B cell (primary cell): ENCODE data around the gene SPATA24. TPM values are rescaled to one million over a fixed set of nuclear protein-coding genes. Genes with fewer than 3 reads are reported as not detected.

Source experiments
- ATAC-seq: fragments of 200-7000 bp; cut with Tn5 transposase; one replicate; pipeline ENCODE4 v1.10.0; 2021; ENCODE audit warnings: low read depth, mild to moderate bottlenecking, moderate number of reproducible peaks, moderate library complexity
- CTCF ChIA-PET: fragments of 350-600 bp; sonication (Branson Sonifier 250); formaldehyde crosslinking; loops from one replicate; lab custom pipeline; 2021; ENCODE audit warnings: antibody characterized with exemption, inconsistent platforms; lab: Charles Lee
- POLR2A ChIA-PET: fragments of 350-600 bp; sonication (Branson Sonifier 250); formaldehyde crosslinking; loops from one replicate; lab custom pipeline; 2021; ENCODE audit warnings: antibody characterized with exemption; lab: Charles Lee
- DNase-seq: peaks from one replicate; pipeline ENCODE4 v3.0.0; 2013
- H2AFZ ChIP-seq: 2 replicates; pipeline ENCODE4 v1.6.1; 2012; ENCODE audit warnings: mild to moderate bottlenecking, low read depth, low read length; ENCODE audit not compliant: insufficient read depth, poor library complexity, severe bottlenecking
- H3K27ac ChIP-seq, 2 donors: 1 replicate in 1 of 2; 2 replicates in 1 of 2; pipeline ENCODE4 v1.5.1; 2012 to 2013; ENCODE audit warnings: low read length in 2 of 2, mild to moderate bottlenecking in 2 of 2, moderate library complexity in 1 of 2
- H3K27me3 ChIP-seq, 4 experiments: fragments of 200-600 bp in 1 of 4; sonication (generic) in 1 of 4; replicated peaks in 1 of 4; 1 replicate in 2 of 4; 2 replicates in 2 of 4; pipeline versions ENCODE4 v1.6.1 to v1.7.0; 2013 to 2016; ENCODE audit warnings: low read length in 3 of 4, mild to moderate bottlenecking in 2 of 4, mixed read lengths in 1 of 4, moderate library complexity in 1 of 4; ENCODE audit not compliant: insufficient read depth in 4 of 4, control insufficient read depth in 3 of 4; ENCODE audit errors: control extremely low read depth in 1 of 4
- H3K36me3 ChIP-seq, 2 experiments: replicated peaks in 1 of 2; 1 replicate in 1 of 2; 2 replicates in 1 of 2; pipeline versions ENCODE4 v1.6.1 to v1.7.1; 2013; ENCODE audit warnings: low read length in 1 of 2; ENCODE audit not compliant: insufficient read depth in 2 of 2, control insufficient read depth in 1 of 2; ENCODE audit errors: control extremely low read depth in 1 of 2, extremely low read depth in 1 of 2
- H3K4me1 ChIP-seq, 2 donors: fragments of 200-600 bp in 1 of 2; sonication (generic) in 1 of 2; 1 replicate in 1 of 2; 2 replicates in 1 of 2; pipeline versions ENCODE4 v1.5.1 to v1.6.1; 2013 to 2017; ENCODE audit warnings: low read length in 2 of 2; ENCODE audit not compliant: control insufficient read depth in 2 of 2, insufficient read depth in 2 of 2
- H3K4me2 ChIP-seq: replicated peaks from 2 replicates; pipeline ENCODE3; 2012; ENCODE audit warnings: mild to moderate bottlenecking, low read depth, low read length; ENCODE audit not compliant: poor library complexity, severe bottlenecking
- H3K4me3 ChIP-seq, 5 experiments: fragments of 200-600 bp in 1 of 5; sonication (generic) in 1 of 5; 1 replicate in 3 of 5; 2 replicates in 2 of 5; pipeline versions ENCODE4 v1.5.1 to v1.7.0; 2011 to 2016; ENCODE audit warnings: low read length in 4 of 5, mild to moderate bottlenecking in 4 of 5, low read depth in 2 of 5, control low read depth in 1 of 5, moderate library complexity in 1 of 5; ENCODE audit not compliant: insufficient read depth in 1 of 5; ENCODE audit errors: control extremely low read depth in 1 of 5, extremely low read depth in 1 of 5
- H3K79me2 ChIP-seq: fragments of 200-600 bp; sonication (generic); one replicate; pipeline ENCODE4 v1.6.0; 2016; ENCODE audit warnings: low read length; ENCODE audit not compliant: control insufficient read depth, insufficient read depth
- H3K9ac ChIP-seq: fragments of 200-600 bp; sonication (generic); 2 replicates; pipeline ENCODE4 v1.6.1; 2017; ENCODE audit warnings: mild to moderate bottlenecking, low read length, moderate library complexity
- H3K9me3 ChIP-seq, 3 donors: one replicate each; pipeline versions ENCODE4 v1.6.1 to v1.7.1; 2013; ENCODE audit warnings: low read length in 2 of 3; ENCODE audit not compliant: control insufficient read depth in 2 of 3, insufficient read depth in 1 of 3; ENCODE audit errors: control extremely low read depth in 1 of 3
- H4K20me1 ChIP-seq: 2 replicates; pipeline ENCODE4 v1.6.0; 2012; ENCODE audit warnings: mild to moderate bottlenecking, low read length; ENCODE audit not compliant: insufficient read depth, control insufficient read depth, poor library complexity, severe bottlenecking
- H3K27ac Mint-ChIP-seq: one replicate; pipeline ENCODE4 v1.8.0; 2021; ENCODE audit warnings: mixed read lengths
- H3K27me3 Mint-ChIP-seq: one replicate; pipeline ENCODE4 v1.8.0; 2021; ENCODE audit warnings: mixed read lengths
- H3K4me1 Mint-ChIP-seq: one replicate; pipeline ENCODE4 v1.8.0; 2021; ENCODE audit warnings: mixed read lengths
- H3K4me3 Mint-ChIP-seq: one replicate; pipeline ENCODE4 v1.8.0; 2021; ENCODE audit warnings: mixed read lengths
- H3K9me3 Mint-ChIP-seq: one replicate; pipeline ENCODE4 v1.8.0; 2022; ENCODE audit warnings: mixed read lengths; ENCODE audit not compliant: insufficient read depth
- EZH2 ChIP-seq: IDR thresholded peaks from 2 replicates; pipeline ENCODE4 v1.6.1; 2012; ENCODE audit warnings: borderline replicate concordance, low read depth, mild to moderate bottlenecking, moderate library complexity, low read length; ENCODE audit not compliant: insufficient read depth, poor library complexity, severe bottlenecking
- WGBS: methylation state at CpG from one replicate; pipeline ENCODE4 v1.1.5; 2013; ENCODE audit warnings: missing lambda C conversion rate; ENCODE audit not compliant: insufficient coverage; 5-methylcytosine and 5-hydroxymethylcytosine counted together
- intact Hi-C: fragments of 100-400 bp; cut with micrococcal nuclease; formaldehyde crosslinking; loops from one replicate; pipeline ENCODE4 v1.10.0; 2022
- polyA plus RNA-seq: library from polyadenylated mRNA; depleted of rRNA; stranded (reverse); fragments of >200 nt; gene quantifications from 2 replicates; pipeline ENCODE4 v1.2.3, GENCODE V29; 2012
- total RNA-seq, 2 donors: library from RNA; stranded (reverse); fragments of 120-200 nt in 1 of 2; gene quantifications; 1 replicate in 1 of 2; 2 replicates in 1 of 2; pipeline versions ENCODE4 v1.2.3 to v1.2.4, GENCODE V29; 2013 to 2022
- TF ChIP-seq, protein P1 (sequence below): fragments of 200-600 bp; IDR thresholded peaks from one replicate; pipeline ENCODE4 v1.8.0; 2022; ENCODE audit warnings: antibody characterized with exemption, mild to moderate bottlenecking

The SPATA24 gene
- total and polyA plus RNA-seq, 2 donors (not counting 1 experiment from before 2014, with no cell fraction given): 2.0 to 6.4 TPM

- no peaks in the 10 kb centered on the region for H4K20me1 ChIP-seq
- no peak overlapping the region for H3K27ac ChIP-seq
- ATAC-seq (no peak), DNase-seq (no peak)
- no peak overlapping the region for H3K4me3 ChIP-seq
- TF ChIP-seq, protein P1, sequence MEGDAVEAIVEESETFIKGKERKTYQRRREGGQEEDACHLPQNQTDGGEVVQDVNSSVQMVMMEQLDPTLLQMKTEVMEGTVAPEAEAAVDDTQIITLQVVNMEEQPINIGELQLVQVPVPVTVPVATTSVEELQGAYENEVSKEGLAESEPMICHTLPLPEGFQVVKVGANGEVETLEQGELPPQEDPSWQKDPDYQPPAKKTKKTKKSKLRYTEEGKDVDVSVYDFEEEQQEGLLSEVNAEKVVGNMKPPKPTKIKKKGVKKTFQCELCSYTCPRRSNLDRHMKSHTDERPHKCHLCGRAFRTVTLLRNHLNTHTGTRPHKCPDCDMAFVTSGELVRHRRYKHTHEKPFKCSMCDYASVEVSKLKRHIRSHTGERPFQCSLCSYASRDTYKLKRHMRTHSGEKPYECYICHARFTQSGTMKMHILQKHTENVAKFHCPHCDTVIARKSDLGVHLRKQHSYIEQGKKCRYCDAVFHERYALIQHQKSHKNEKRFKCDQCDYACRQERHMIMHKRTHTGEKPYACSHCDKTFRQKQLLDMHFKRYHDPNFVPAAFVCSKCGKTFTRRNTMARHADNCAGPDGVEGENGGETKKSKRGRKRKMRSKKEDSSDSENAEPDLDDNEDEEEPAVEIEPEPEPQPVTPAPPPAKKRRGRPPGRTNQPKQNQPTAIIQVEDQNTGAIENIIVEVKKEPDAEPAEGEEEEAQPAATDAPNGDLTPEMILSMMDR: no peak
- TF ChIP-seq EZH2: no peak
- intact Hi-C loops: no loop called here
- no peaks in the 10 kb centered on the region for H3K9me3 ChIP-seq
- no peaks in the 10 kb centered on the region for H3K79me2 ChIP-seq
- H3K9ac ChIP-seq: no peak overlapping the region
- H3K4me3 Mint-ChIP-seq: no peak overlapping the region
- H3K4me2 ChIP-seq: no peak overlapping the region
- no peaks in the 10 kb centered on the region for H3K36me3 ChIP-seq
- H3K9me3 Mint-ChIP-seq: no peaks in the 10 kb centered on the region
- H3K4me1 ChIP-seq: no peaks in the 10 kb centered on the region
- POLR2A ChIA-PET: interaction anchor here (0.6 kb wide), 1 partner anchor 15 kb away, joined by 5 read pairs; no protein-coding TSS in a partner anchor
- WGBS: 81% methylated on average over 5 of the region's 7 CpGs
- H3K27me3 ChIP-seq: no peaks in the 10 kb centered on the region
- H3K27me3 Mint-ChIP-seq: peaks cover 3% of the 10 kb centered on the region
- H2AFZ ChIP-seq: no peak overlapping the region
- H3K27ac Mint-ChIP-seq: no peak overlapping the region
- peaks cover 3% of the 10 kb centered on the region for H3K4me1 Mint-ChIP-seq
- CTCF ChIA-PET: interaction anchor here (1.0 kb wide), 1 partner anchor 68 kb away, joined by 3 read pairs; no protein-coding TSS in a partner anchor
Observed at GRCh38 chr5:139445325-139446170, 41.7 kb upstream of the SPATA24 start.
